Panc1 (cell line): ENCODE data around the gene TMEM244. TPM values are rescaled to one million over a fixed set of nuclear protein-coding genes. Genes with fewer than 3 reads are reported as not detected.

Experiments
- ATAC-seq: fragments of 200-7000 bp; cut with Tn5 transposase; 2 replicates; pipeline ENCODE4 v1.9.1; 2020; ENCODE audit warnings: mild to moderate bottlenecking, moderate library complexity
- BruUV-seq: library from RNA; stranded (reverse); fragments of 400-500 nt; replicated peaks from 2 replicates; lab custom pipeline; 2021; lab: Mats Ljungman, UMichigan
- CTCF ChIA-PET: fragments of 300-600 bp; sonication (Branson Sonifier 250); formaldehyde crosslinking; loops from one replicate; lab custom pipeline; 2022; ENCODE audit warnings: antibody characterized with exemption; lab: Charles Lee
- POLR2A ChIA-PET: fragments of 300-600 bp; sonication (Branson Sonifier 250); formaldehyde crosslinking; loops from one replicate; lab custom pipeline; 2022; ENCODE audit warnings: antibody characterized with exemption; lab: Charles Lee
- DNase-seq: peaks from one replicate; pipeline ENCODE4 v3.0.0-alpha.2; 2010; ENCODE audit warnings: low read depth, low spot score
- H3K27ac ChIP-seq: 2 replicates; pipeline ENCODE4 v1.5.1; 2011; ENCODE audit warnings: mild to moderate bottlenecking, low read length, inconsistent platforms
- H3K27me3 ChIP-seq: fragments of 200-500 bp; sonication (Bioruptor generic); 2 replicates; pipeline ENCODE4 v1.6.0; 2014; ENCODE audit warnings: low read length, inconsistent platforms; ENCODE audit not compliant: control insufficient read depth, insufficient read depth
- H3K36me3 ChIP-seq: fragments of 200-500 bp; sonication (Bioruptor generic); 2 replicates; pipeline ENCODE4 v1.5.1; 2014; ENCODE audit warnings: inconsistent platforms, mild to moderate bottlenecking, low read length, moderate library complexity; ENCODE audit not compliant: control insufficient read depth, insufficient read depth
- H3K4me1 ChIP-seq: 2 replicates; pipeline ENCODE4 v1.5.1; 2011; ENCODE audit warnings: inconsistent platforms, mild to moderate bottlenecking, low read length, moderate library complexity; ENCODE audit not compliant: control insufficient read depth, insufficient read depth
- H3K4me3 ChIP-seq, 2 experiments: 2 replicates each; pipeline ENCODE4 v1.5.1; 2011 to 2012; ENCODE audit warnings: low read depth in 2 of 2, low read length in 2 of 2, mild to moderate bottlenecking in 2 of 2, inconsistent platforms in 1 of 2, moderate library complexity in 1 of 2
- H3K9me3 ChIP-seq: fragments of 200-500 bp; sonication (Bioruptor generic); 2 replicates; pipeline ENCODE4 v1.5.1; 2014; ENCODE audit warnings: low read depth, mild to moderate bottlenecking, inconsistent platforms, low read length, moderate library complexity; ENCODE audit not compliant: control insufficient read depth, insufficient read depth
- POLR2AphosphoS5 ChIP-seq: IDR thresholded peaks from 2 replicates; pipeline ENCODE4 v1.6.1; 2012; ENCODE audit warnings: mild to moderate bottlenecking, low read depth, low read length, moderate library complexity
- SIN3A ChIP-seq: IDR thresholded peaks from 2 replicates; pipeline ENCODE4 v1.6.1; 2012; ENCODE audit warnings: low read depth, mild to moderate bottlenecking, low read length, moderate library complexity, borderline replicate concordance; ENCODE audit not compliant: insufficient read depth
- TCF7L2 ChIP-seq: IDR thresholded peaks from 2 replicates; pipeline ENCODE4 v1.6.1; 2011; ENCODE audit warnings: mild to moderate bottlenecking, low read depth, low read length, inconsistent platforms
- in situ Hi-C: cut with HindIII; loops from 2 replicates; pipeline ENCODE4 v1.10.0; 2016; ENCODE audit warnings: low sequenced_read_pairs, low pct_unique_long_range_greater_than_20kb
- intact Hi-C: fragments of 100-400 bp; cut with micrococcal nuclease; formaldehyde crosslinking; loops from one replicate; pipeline ENCODE4 v1.10.0; 2022; ENCODE audit not compliant: unreplicated experiment
- total RNA-seq: library from RNA; stranded (reverse); gene quantifications from one replicate; pipeline ENCODE4 v1.2.1, GENCODE V29; 2021; ENCODE audit not compliant: unreplicated experiment
- TF ChIP-seq, protein P1 (sequence below), 2 experiments: IDR thresholded peaks; 2 replicates each; pipeline ENCODE4 v1.6.1; 2011 to 2012; ENCODE audit warnings: low read depth in 2 of 2, control low read depth in 1 of 2, low read length in 1 of 2, mild to moderate bottlenecking in 1 of 2, moderate library complexity in 1 of 2; ENCODE audit not compliant: insufficient read depth in 1 of 2
- TF ChIP-seq, protein P2 (sequence below): fragments of 450-650 bp; IDR thresholded peaks from 2 replicates; pipeline ENCODE4 v1.5.1; 2017; ENCODE audit warnings: mild to moderate bottlenecking

TMEM244 gene
- total RNA-seq, 1 experiment from 2014 or later, result not detected

DNA sequence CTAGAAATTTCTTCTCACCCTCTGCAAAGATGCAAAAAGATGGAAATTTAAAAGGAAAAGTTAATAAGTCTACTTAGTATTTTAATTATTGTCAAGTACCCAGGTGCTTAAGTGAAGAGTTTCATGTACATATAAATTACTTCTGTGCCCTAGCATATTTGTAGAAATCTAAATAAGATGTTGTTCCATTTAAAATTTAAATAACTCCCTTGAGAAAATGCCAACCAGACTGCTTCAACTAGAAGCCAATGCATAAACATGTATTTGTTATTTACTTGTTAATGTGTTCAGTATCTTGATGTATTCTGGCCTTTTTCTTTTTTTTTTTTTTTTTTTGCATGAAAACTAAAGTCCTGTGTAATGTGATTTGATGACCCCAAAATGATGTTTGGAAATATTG is 6.3 kb upstream of the TMEM244 start:
- intact Hi-C loops (no loop called here), in situ Hi-C loops (no loop called here)
- TF ChIP-seq POLR2AphosphoS5 (no peak), TCF7L2 (no peak)
- TF ChIP-seq, protein P1, sequence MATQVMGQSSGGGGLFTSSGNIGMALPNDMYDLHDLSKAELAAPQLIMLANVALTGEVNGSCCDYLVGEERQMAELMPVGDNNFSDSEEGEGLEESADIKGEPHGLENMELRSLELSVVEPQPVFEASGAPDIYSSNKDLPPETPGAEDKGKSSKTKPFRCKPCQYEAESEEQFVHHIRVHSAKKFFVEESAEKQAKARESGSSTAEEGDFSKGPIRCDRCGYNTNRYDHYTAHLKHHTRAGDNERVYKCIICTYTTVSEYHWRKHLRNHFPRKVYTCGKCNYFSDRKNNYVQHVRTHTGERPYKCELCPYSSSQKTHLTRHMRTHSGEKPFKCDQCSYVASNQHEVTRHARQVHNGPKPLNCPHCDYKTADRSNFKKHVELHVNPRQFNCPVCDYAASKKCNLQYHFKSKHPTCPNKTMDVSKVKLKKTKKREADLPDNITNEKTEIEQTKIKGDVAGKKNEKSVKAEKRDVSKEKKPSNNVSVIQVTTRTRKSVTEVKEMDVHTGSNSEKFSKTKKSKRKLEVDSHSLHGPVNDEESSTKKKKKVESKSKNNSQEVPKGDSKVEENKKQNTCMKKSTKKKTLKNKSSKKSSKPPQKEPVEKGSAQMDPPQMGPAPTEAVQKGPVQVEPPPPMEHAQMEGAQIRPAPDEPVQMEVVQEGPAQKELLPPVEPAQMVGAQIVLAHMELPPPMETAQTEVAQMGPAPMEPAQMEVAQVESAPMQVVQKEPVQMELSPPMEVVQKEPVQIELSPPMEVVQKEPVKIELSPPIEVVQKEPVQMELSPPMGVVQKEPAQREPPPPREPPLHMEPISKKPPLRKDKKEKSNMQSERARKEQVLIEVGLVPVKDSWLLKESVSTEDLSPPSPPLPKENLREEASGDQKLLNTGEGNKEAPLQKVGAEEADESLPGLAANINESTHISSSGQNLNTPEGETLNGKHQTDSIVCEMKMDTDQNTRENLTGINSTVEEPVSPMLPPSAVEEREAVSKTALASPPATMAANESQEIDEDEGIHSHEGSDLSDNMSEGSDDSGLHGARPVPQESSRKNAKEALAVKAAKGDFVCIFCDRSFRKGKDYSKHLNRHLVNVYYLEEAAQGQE (IDR thresholded peaks at IDR 0.05; ENCODE audit: insufficient read depth in 1 of 2, low read depth in 2 of 2, low read length in 1 of 2), result no peak
- no peak overlapping the region for H3K4me3 ChIP-seq
- no peaks in the 10 kb centered on the region for H3K27me3 ChIP-seq
- CTCF ChIA-PET, result no interaction called here
- DNase-seq (no peak), ATAC-seq (no peak)
- no peak overlapping the region for H3K27ac ChIP-seq
- no peaks in the 10 kb centered on the region for H3K4me1 ChIP-seq
- H3K36me3 ChIP-seq, result no peaks in the 10 kb centered on the region
- H3K9me3 ChIP-seq, result no peaks in the 10 kb centered on the region
- POLR2A ChIA-PET, result no interaction called here
- BruUV-seq, result no TSS peak

DNA sequence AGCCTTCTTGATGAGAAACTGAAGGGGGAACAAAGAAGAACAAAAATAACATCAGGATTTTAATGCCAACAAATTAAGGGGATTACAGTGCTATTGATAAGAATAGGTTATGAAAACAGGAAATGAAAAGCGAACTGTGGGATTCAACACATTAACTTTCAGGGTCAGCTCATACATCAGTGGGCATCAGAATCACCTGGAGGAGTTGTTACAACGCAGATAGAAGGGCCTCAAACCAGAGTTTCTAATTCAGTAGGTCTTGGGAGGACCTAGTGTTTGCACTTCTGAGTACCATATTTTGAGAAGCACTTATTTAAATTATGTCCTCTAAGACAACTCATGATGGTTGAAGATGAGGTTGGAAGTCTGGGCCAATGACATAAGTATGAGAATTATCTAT is 5.6 kb upstream of the TMEM244 start:
- no peaks in the 10 kb centered on the region for H3K9me3 ChIP-seq
- no peak for ATAC-seq
- no peak for DNase-seq
- no peak overlapping the region for H3K4me3 ChIP-seq
- BruUV-seq, result no TSS peak
- H3K27ac ChIP-seq, result no peak overlapping the region
- CTCF ChIA-PET, result no interaction called here
- intact Hi-C loops, result no loop called here
- no peaks in the 10 kb centered on the region for H3K4me1 ChIP-seq
- in situ Hi-C loops, result no loop called here
- no peaks in the 10 kb centered on the region for H3K36me3 ChIP-seq
- no peak for TF ChIP-seq POLR2AphosphoS5
- TF ChIP-seq, protein P2, sequence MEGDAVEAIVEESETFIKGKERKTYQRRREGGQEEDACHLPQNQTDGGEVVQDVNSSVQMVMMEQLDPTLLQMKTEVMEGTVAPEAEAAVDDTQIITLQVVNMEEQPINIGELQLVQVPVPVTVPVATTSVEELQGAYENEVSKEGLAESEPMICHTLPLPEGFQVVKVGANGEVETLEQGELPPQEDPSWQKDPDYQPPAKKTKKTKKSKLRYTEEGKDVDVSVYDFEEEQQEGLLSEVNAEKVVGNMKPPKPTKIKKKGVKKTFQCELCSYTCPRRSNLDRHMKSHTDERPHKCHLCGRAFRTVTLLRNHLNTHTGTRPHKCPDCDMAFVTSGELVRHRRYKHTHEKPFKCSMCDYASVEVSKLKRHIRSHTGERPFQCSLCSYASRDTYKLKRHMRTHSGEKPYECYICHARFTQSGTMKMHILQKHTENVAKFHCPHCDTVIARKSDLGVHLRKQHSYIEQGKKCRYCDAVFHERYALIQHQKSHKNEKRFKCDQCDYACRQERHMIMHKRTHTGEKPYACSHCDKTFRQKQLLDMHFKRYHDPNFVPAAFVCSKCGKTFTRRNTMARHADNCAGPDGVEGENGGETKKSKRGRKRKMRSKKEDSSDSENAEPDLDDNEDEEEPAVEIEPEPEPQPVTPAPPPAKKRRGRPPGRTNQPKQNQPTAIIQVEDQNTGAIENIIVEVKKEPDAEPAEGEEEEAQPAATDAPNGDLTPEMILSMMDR, result no peak
- no peak for TF ChIP-seq TCF7L2
- TF ChIP-seq, protein P1 (IDR thresholded peaks at IDR 0.05; ENCODE audit: insufficient read depth in 1 of 2, low read depth in 2 of 2, low read length in 1 of 2), result no peak
- no peak for TF ChIP-seq SIN3A
- H3K27me3 ChIP-seq, result no peaks in the 10 kb centered on the region
- POLR2A ChIA-PET, result no interaction called here
